IPS-15b (cell line): ENCODE measurements around the gene KCTD3.

Experiments
- H3K27me3 ChIP-seq: one replicate; pipeline ENCODE4 v1.6.1; 2013; ENCODE audit warnings: low read length; ENCODE audit not compliant: control insufficient read depth, insufficient read depth
- H3K36me3 ChIP-seq: one replicate; pipeline ENCODE4 v1.6.1; 2013; ENCODE audit warnings: low read length; ENCODE audit not compliant: control insufficient read depth, insufficient read depth
- H3K4me1 ChIP-seq: one replicate; pipeline ENCODE4 v1.6.1; 2013; ENCODE audit warnings: mild to moderate bottlenecking, low read length; ENCODE audit not compliant: control insufficient read depth, insufficient read depth
- H3K4me3 ChIP-seq: one replicate; pipeline ENCODE4 v1.5.1; 2013; ENCODE audit warnings: low read depth, low read length
- H3K9ac ChIP-seq: one replicate; pipeline ENCODE4 v1.6.1; 2013; ENCODE audit warnings: low read depth, mild to moderate bottlenecking, low read length
- H3K9me3 ChIP-seq: one replicate; pipeline ENCODE4 v1.6.1; 2013; ENCODE audit warnings: mild to moderate bottlenecking, low read length; ENCODE audit not compliant: control insufficient read depth, insufficient read depth

The KCTD3 gene

GRCh38 chr1:215595231-215595630 lies 28.1 kb downstream of the KCTD3 start:
- no peaks in the 10 kb centered on the region for H3K27me3 ChIP-seq
- H3K9ac ChIP-seq, result no peak overlapping the region
- peaks cover 6% of the 10 kb centered on the region for H3K4me1 ChIP-seq
- H3K9me3 ChIP-seq, result no peaks in the 10 kb centered on the region
- no peak overlapping the region for H3K4me3 ChIP-seq
- H3K36me3 ChIP-seq, result no peaks in the 10 kb centered on the region

- Histone ChIP-seq H3K27me3 (no peaks in the 10 kb centered on the region), H3K9ac (no peak overlapping the region), H3K9me3 (no peaks in the 10 kb centered on the region), H3K36me3 (no peaks in the 10 kb centered on the region), H3K4me1 (peaks cover 6% of the 10 kb centered on the region), H3K4me3 (no peak overlapping the region)
Observed at GRCh38 chr1:215597961-215598360, 30.9 kb downstream of the KCTD3 start.

GRCh38 chr1:215599418-215600074 lies 32.4 kb downstream of the KCTD3 start:
- Histone ChIP-seq H3K27me3 (no peaks in the 10 kb centered on the region), H3K9ac (no peak overlapping the region), H3K4me3 (no peak overlapping the region), H3K36me3 (no peaks in the 10 kb centered on the region), H3K9me3 (no peaks in the 10 kb centered on the region), H3K4me1 (peaks cover 6% of the 10 kb centered on the region)

- Histone ChIP-seq H3K9me3 (no peaks in the 10 kb centered on the region), H3K4me3 (no peak overlapping the region), H3K27me3 (no peaks in the 10 kb centered on the region), H3K36me3 (no peaks in the 10 kb centered on the region), H3K4me1 (peaks cover 6% of the 10 kb centered on the region), H3K9ac (no peak overlapping the region)
Observed at GRCh38 chr1:215600258-215600792, 33.2 kb downstream of the KCTD3 start.

- peaks cover 6% of the 10 kb centered on the region for H3K4me1 ChIP-seq
- H3K9me3 ChIP-seq, result no peaks in the 10 kb centered on the region
- no peak overlapping the region for H3K4me3 ChIP-seq
- H3K36me3 ChIP-seq, result no peaks in the 10 kb centered on the region
- no peak overlapping the region for H3K9ac ChIP-seq
- H3K27me3 ChIP-seq, result no peaks in the 10 kb centered on the region
Observed at GRCh38 chr1:215600867-215601266, 33.8 kb downstream of the KCTD3 start.

- Histone ChIP-seq H3K9ac (no peak overlapping the region), H3K4me1 (peaks cover 6% of the 10 kb centered on the region), H3K36me3 (no peaks in the 10 kb centered on the region), H3K4me3 (no peak overlapping the region), H3K9me3 (no peaks in the 10 kb centered on the region), H3K27me3 (no peaks in the 10 kb centered on the region)
Observed at GRCh38 chr1:215601276-215601675, 34.2 kb downstream of the KCTD3 start.

- H3K27me3 ChIP-seq, result no peaks in the 10 kb centered on the region
- H3K36me3 ChIP-seq, result no peaks in the 10 kb centered on the region
- H3K9ac ChIP-seq, result no peak overlapping the region
- no peaks in the 10 kb centered on the region for H3K9me3 ChIP-seq
- H3K4me3 ChIP-seq, result no peak overlapping the region
- peaks cover 6% of the 10 kb centered on the region for H3K4me1 ChIP-seq
Observed at GRCh38 chr1:215603319-215603718, 36.2 kb downstream of the KCTD3 start.

- H3K36me3 ChIP-seq, result no peaks in the 10 kb centered on the region
Observed at GRCh38 chr1:215605011-215605621, 38.0 kb downstream of the KCTD3 start.

GRCh38 chr1:215606036-215606435 lies 38.9 kb downstream of the KCTD3 start:
- H3K9ac ChIP-seq, result no peak overlapping the region
- H3K36me3 ChIP-seq, result no peaks in the 10 kb centered on the region
- no peak overlapping the region for H3K4me3 ChIP-seq
- no peaks in the 10 kb centered on the region for H3K9me3 ChIP-seq
- no peaks in the 10 kb centered on the region for H3K4me1 ChIP-seq
- no peaks in the 10 kb centered on the region for H3K27me3 ChIP-seq

More at GRCh38 chr1:215605011-215605621, 38.0 kb downstream of the KCTD3 start:
- Histone ChIP-seq H3K4me3 (no peak overlapping the region), H3K9me3 (no peaks in the 10 kb centered on the region), H3K4me1 (no peaks in the 10 kb centered on the region), H3K27me3 (no peaks in the 10 kb centered on the region), H3K9ac (no peak overlapping the region)

- Histone ChIP-seq H3K27me3 (no peaks in the 10 kb centered on the region), H3K9me3 (no peaks in the 10 kb centered on the region), H3K9ac (no peak overlapping the region), H3K36me3 (no peaks in the 10 kb centered on the region), H3K4me1 (no peaks in the 10 kb centered on the region), H3K4me3 (no peak overlapping the region)
Observed at GRCh38 chr1:215606564-215607168, 39.6 kb downstream of the KCTD3 start.

- Histone ChIP-seq H3K4me1 (no peaks in the 10 kb centered on the region), H3K36me3 (no peaks in the 10 kb centered on the region), H3K4me3 (no peak overlapping the region), H3K9ac (no peak overlapping the region), H3K27me3 (no peaks in the 10 kb centered on the region), H3K9me3 (no peaks in the 10 kb centered on the region)
Observed at GRCh38 chr1:215607412-215607811, 40.3 kb downstream of the KCTD3 start.

GRCh38 chr1:215608646-215609045 lies 41.5 kb downstream of the KCTD3 start:
- Histone ChIP-seq H3K9ac (no peak overlapping the region), H3K4me3 (no peak overlapping the region), H3K9me3 (no peaks in the 10 kb centered on the region), H3K27me3 (no peaks in the 10 kb centered on the region), H3K4me1 (no peaks in the 10 kb centered on the region), H3K36me3 (no peaks in the 10 kb centered on the region)
